Measurements from ENCODE around the gene PALLD. TPM values are rescaled to one million over a fixed set of nuclear protein-coding genes. Genes with fewer than 3 reads are reported as not detected.
A peak's percentile ranks its signal among the peaks of the same experiment; 100 is the strongest.

Gene PALLD
- total RNA-seq, 4 donors from 2014 or later: 93.3 to 214 (median 174) TPM

GRCh38 chr4:168707205-168707604 is 210.4 kb downstream of the PALLD start:
- no peak overlapping the region for H3K27ac ChIP-seq
- TF ChIP-seq CTCF (IDR thresholded peaks at IDR 0.05) (no peak), EP300 (IDR thresholded peaks at IDR 0.05) (no peak), POLR2A (IDR thresholded peaks at IDR 0.05) (no peak)
- H3K9me3 ChIP-seq: no peaks in the 10 kb centered on the region
- H3K36me3 ChIP-seq: no peaks in the 10 kb centered on the region
- no peak overlapping the region for H3K4me3 ChIP-seq
- no peak for DNase-seq (ENCODE audit: low spot score in 2 of 2)
- WGBS, 2 donors: 72 to 79% methylated on average over 4 of the region's 4 CpGs
- no peaks in the 10 kb centered on the region for H3K27me3 ChIP-seq
- H3K4me1 ChIP-seq: peaks cover 0 to 24% (median 15%) of the 10 kb centered on the region in 4 donors

GRCh38 chr4:168708108-168708507 is 211.3 kb downstream of the PALLD start:
- H3K27ac ChIP-seq: no peak overlapping the region
- WGBS, 2 donors: 85% methylated on average over 4 of the region's 4 CpGs
- H3K9me3 ChIP-seq: no peaks in the 10 kb centered on the region
- DNase-seq (ENCODE audit: low spot score in 2 of 2): no peak
- H3K4me1 ChIP-seq: peaks cover 0 to 27% (median 16%) of the 10 kb centered on the region in 4 donors
- TF ChIP-seq CTCF (IDR thresholded peaks at IDR 0.05) (no peak), POLR2A (IDR thresholded peaks at IDR 0.05) (no peak), EP300 (IDR thresholded peaks at IDR 0.05) (no peak)
- no peaks in the 10 kb centered on the region for H3K36me3 ChIP-seq
- no peaks in the 10 kb centered on the region for H3K27me3 ChIP-seq
- no peak overlapping the region for H3K4me3 ChIP-seq

- Histone ChIP-seq H3K9me3 (no peaks in the 10 kb centered on the region), H3K4me3 (no peak overlapping the region), H3K4me1 (peaks cover 0 to 27% (median 16%) of the 10 kb centered on the region in 4 donors), H3K36me3 (no peaks in the 10 kb centered on the region), H3K27me3 (no peaks in the 10 kb centered on the region), H3K27ac (peak overlapping the region in 2 of 4 donors; percentile 8 to 68)
- DNase-seq (ENCODE audit: low spot score in 2 of 2): peak in 1 of 2 donors; percentile 74
- TF ChIP-seq CTCF (IDR thresholded peaks at IDR 0.05): peak; percentile 44 to 72 (median 56)
- TF ChIP-seq POLR2A (IDR thresholded peaks at IDR 0.05): no peak
- TF ChIP-seq EP300 (IDR thresholded peaks at IDR 0.05): no peak
- 31 to 39% methylated on average over 3 of the region's 3 CpGs for WGBS, 2 donors
Observed at GRCh38 chr4:168710353-168710946, 213.6 kb downstream of the PALLD start.

GRCh38 chr4:168711197-168712140 is 214.6 kb downstream of the PALLD start:
- Histone ChIP-seq H3K27me3 (no peaks in the 10 kb centered on the region), H3K4me3 (no peak overlapping the region), H3K36me3 (no peaks in the 10 kb centered on the region), H3K4me1 (peaks cover 0 to 34% (median 20%) of the 10 kb centered on the region in 4 donors), H3K27ac (peak overlapping the region in 3 of 4 donors; percentile 13 to 68 (median 50)), H3K9me3 (no peaks in the 10 kb centered on the region)
- WGBS, 2 donors: 42 to 52% methylated on average over 11 of the region's 11 CpGs
- DNase-seq (ENCODE audit: low spot score in 2 of 2): no peak
- no peak for TF ChIP-seq CTCF (IDR thresholded peaks at IDR 0.05)
- TF ChIP-seq EP300 (IDR thresholded peaks at IDR 0.05): no peak
- TF ChIP-seq POLR2A (IDR thresholded peaks at IDR 0.05): no peak
